ENCODE measurements around the gene MPPE1. TPM values are rescaled to one million over a fixed set of nuclear protein-coding genes. Genes with fewer than 3 reads are reported as not detected.
A peak's percentile ranks its signal among the peaks of the same experiment; 100 is the strongest.
"Not testable (repeated sequence)": the region's sequence is repeated elsewhere in the genome, so short reads cannot be mapped to it uniquely, and the experiment has no call there.

MPPE1 gene
- total and polyA plus RNA-seq, 2 donors: 25.4 to 31.7 TPM

DNA sequence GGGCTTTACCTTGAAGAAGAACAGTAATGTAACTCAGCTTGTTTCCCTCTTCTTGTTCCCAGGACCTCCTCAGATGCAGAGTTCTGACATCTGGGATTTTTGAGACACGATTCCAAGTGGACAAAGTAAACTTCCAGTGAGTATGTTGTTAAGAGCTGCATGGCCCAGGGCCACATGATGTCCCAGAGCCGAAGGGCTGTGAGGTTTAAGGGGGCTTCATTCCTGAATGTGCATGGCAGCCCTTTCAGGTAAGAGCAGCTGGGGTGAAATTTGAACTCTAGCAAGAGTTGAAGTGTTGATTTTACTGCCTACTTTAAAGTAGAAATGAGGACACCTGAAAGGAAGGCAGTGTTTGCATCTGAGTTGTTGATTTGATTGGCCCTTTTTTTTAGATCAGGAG is 43.6 kb downstream of the MPPE1 start:
- H3K4me3 ChIP-seq (ENCODE audit: low read depth, low read length): no peak overlapping the region
- no peaks in the 10 kb centered on the region for H3K4me1 ChIP-seq (ENCODE audit: insufficient read depth)
- DNase-seq (ENCODE audit: extremely low spot score): no peak
- H3K27ac ChIP-seq (ENCODE audit: low read depth): no peak overlapping the region
- no peaks in the 10 kb centered on the region for H3K36me3 ChIP-seq (ENCODE audit: insufficient read depth)
- 74% methylated on average over 2 of the region's 2 CpGs for WGBS

- DNase-seq (ENCODE audit: extremely low spot score): no peak
- no peaks in the 10 kb centered on the region for H3K4me1 ChIP-seq (ENCODE audit: insufficient read depth)
- 77% methylated on average over 6 of the region's 6 CpGs for WGBS
- no peak overlapping the region for H3K4me3 ChIP-seq (ENCODE audit: low read depth, low read length)
- no peak overlapping the region for H3K27ac ChIP-seq (ENCODE audit: low read depth)
- H3K36me3 ChIP-seq (ENCODE audit: insufficient read depth): no peaks in the 10 kb centered on the region
Observed at GRCh38 chr18:11862468-11863137, 45.5 kb downstream of the MPPE1 start.

- no peak for DNase-seq (ENCODE audit: extremely low spot score)
- Histone ChIP-seq H3K27ac (ENCODE audit: low read depth) (no peak overlapping the region), H3K36me3 (ENCODE audit: insufficient read depth) (no peaks in the 10 kb centered on the region), H3K4me3 (ENCODE audit: low read depth, low read length) (no peak overlapping the region), H3K4me1 (ENCODE audit: insufficient read depth) (no peaks in the 10 kb centered on the region)
- 79% methylated on average over 20 of the region's 20 CpGs for WGBS
Observed at GRCh38 chr18:11861583-11862288, 46.4 kb downstream of the MPPE1 start.

DNA sequence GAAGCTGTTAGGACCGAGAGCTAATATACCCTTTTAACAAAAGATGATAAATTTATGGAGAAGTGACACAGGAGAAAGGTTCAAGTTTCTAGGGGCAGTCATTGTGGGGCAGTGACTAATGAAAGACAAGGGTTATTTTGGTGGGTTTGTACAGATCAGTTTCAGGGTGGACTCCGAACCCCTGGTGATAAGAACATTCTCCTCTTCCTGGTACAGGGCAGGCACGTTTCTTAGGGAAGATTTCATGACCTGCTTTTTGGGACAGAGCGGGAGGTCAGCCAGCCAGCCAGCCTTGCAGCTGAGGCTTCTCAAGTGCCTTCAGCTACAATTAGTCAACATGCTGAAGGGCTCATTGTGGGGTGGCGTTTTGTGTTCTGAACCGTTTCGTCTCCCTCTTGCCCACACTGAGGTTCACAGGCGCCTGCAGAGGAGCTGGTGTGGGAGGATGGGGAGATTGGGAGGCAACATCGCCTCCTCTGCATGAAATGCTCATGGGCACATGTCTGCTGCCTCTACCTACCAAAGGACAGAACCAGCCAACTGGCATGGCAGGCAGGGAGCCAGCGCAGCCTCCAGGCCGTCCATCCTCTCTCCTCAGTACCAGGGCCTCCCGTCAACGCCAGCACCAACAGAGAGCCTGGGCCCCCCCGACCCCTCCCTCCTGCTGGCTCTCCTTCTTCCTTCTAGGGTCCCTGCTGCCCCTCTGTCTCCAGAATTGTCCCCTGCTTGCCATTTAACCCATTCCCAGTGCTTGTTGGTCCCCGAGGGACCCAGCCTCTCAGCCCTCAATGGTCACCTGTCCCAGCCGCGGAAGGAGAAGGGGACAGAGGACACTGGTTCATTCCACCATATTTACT is 47.3 kb downstream of the MPPE1 start:
- H3K36me3 ChIP-seq (ENCODE audit: insufficient read depth): no peaks in the 10 kb centered on the region
- DNase-seq (ENCODE audit: extremely low spot score): no peak
- no peak overlapping the region for H3K4me3 ChIP-seq (ENCODE audit: low read depth, low read length)
- H3K4me1 ChIP-seq (ENCODE audit: insufficient read depth): no peaks in the 10 kb centered on the region
- WGBS: 85% methylated on average over 17 of the region's 17 CpGs
- H3K27ac ChIP-seq (ENCODE audit: low read depth): no peak overlapping the region

GRCh38 chr18:11859903-11860407 is 48.2 kb downstream of the MPPE1 start:
- H3K27ac ChIP-seq (ENCODE audit: low read depth): no peak overlapping the region
- no peaks in the 10 kb centered on the region for H3K4me1 ChIP-seq (ENCODE audit: insufficient read depth)
- no peak for DNase-seq (ENCODE audit: extremely low spot score)
- no peak overlapping the region for H3K4me3 ChIP-seq (ENCODE audit: low read depth, low read length)
- 82% methylated on average over 4 of the region's 4 CpGs for WGBS
- no peaks in the 10 kb centered on the region for H3K36me3 ChIP-seq (ENCODE audit: insufficient read depth)

GRCh38 chr18:11859282-11859830 is 48.8 kb downstream of the MPPE1 start:
- Histone ChIP-seq H3K36me3 (ENCODE audit: insufficient read depth) (no peaks in the 10 kb centered on the region), H3K4me3 (ENCODE audit: low read depth, low read length) (no peak overlapping the region), H3K4me1 (ENCODE audit: insufficient read depth) (no peaks in the 10 kb centered on the region), H3K27ac (ENCODE audit: low read depth) (no peak overlapping the region)
- WGBS: 97% methylated on average over 7 of the region's 7 CpGs
- DNase-seq (ENCODE audit: extremely low spot score): no peak

- Histone ChIP-seq H3K4me3 (ENCODE audit: low read depth, low read length) (no peak overlapping the region), H3K27ac (ENCODE audit: low read depth) (no peak overlapping the region), H3K36me3 (ENCODE audit: insufficient read depth) (no peaks in the 10 kb centered on the region), H3K4me1 (ENCODE audit: insufficient read depth) (no peaks in the 10 kb centered on the region)
- 33% methylated on average over 11 of the region's 11 CpGs for WGBS
- no peak for DNase-seq (ENCODE audit: extremely low spot score)
Observed at GRCh38 chr18:11857177-11857887, 50.8 kb downstream of the MPPE1 start.

DNA sequence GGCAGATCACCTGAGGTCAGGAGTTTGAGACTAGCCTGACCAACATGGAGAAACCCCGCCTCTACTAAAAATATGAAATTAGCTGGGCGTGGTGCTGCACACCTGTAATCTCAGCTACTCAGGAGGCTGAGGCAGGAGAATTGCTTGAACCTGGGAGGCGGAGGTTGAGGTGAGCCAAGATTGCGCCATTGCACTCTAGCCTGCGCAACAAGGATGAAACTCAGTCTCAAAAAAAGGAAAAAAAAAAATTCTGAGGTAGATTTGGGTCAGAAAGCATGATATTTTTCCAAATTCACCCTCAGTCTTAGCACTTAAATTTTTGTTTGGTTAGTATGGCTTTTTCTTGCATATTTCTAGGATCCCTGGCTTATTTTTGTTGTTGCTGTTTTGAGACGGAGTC is 53.6 kb downstream of the MPPE1 start:
- H3K27ac ChIP-seq (ENCODE audit: low read depth); H3K36me3 ChIP-seq (ENCODE audit: insufficient read depth); H3K4me1 ChIP-seq (ENCODE audit: insufficient read depth); H3K4me3 ChIP-seq (ENCODE audit: low read depth, low read length); DNase-seq (ENCODE audit: extremely low spot score): not testable (repeated sequence)
- WGBS: 96% methylated on average over 6 of the region's 6 CpGs

- H3K36me3 ChIP-seq (ENCODE audit: insufficient read depth): no peaks in the 10 kb centered on the region
- DNase-seq (ENCODE audit: extremely low spot score): no peak
- WGBS: 1% methylated on average over 23 of the region's 23 CpGs
- no peaks in the 10 kb centered on the region for H3K4me1 ChIP-seq (ENCODE audit: insufficient read depth)
- peak overlapping the region; percentile 94 for H3K27ac ChIP-seq (ENCODE audit: low read depth)
- H3K4me3 ChIP-seq (ENCODE audit: low read depth, low read length): peak overlapping the region; percentile 84
Observed at GRCh38 chr18:11851806-11852337, 56.2 kb downstream of the MPPE1 start.

- Histone ChIP-seq H3K36me3 (ENCODE audit: insufficient read depth) (no peaks in the 10 kb centered on the region), H3K4me1 (ENCODE audit: insufficient read depth) (no peaks in the 10 kb centered on the region), H3K27ac (ENCODE audit: low read depth) (peak within 1 kb of the TSS; percentile 94), H3K4me3 (ENCODE audit: low read depth, low read length) (peak within 1 kb of the TSS; percentile 84)
- WGBS: under 1% methylated on average over 53 of the region's 53 CpGs
- peak; percentile 91 for DNase-seq (ENCODE audit: extremely low spot score)
Observed at GRCh38 chr18:11851146-11851805, 56.8 kb downstream of the MPPE1 start, which contains the start of gene CHMP1B. CHMP1B (plus strand) TSS chr18:11851413; CDS start chr18:11851512, 99 bp downstream.

- Histone ChIP-seq H3K36me3 (ENCODE audit: insufficient read depth) (no peaks in the 10 kb centered on the region), H3K4me1 (ENCODE audit: insufficient read depth) (no peaks in the 10 kb centered on the region), H3K4me3 (ENCODE audit: low read depth, low read length) (peak overlapping the region; percentile 84), H3K27ac (ENCODE audit: low read depth) (peak overlapping the region; percentile 82)
- under 1% methylated on average over 10 of the region's 10 CpGs for WGBS
- DNase-seq (ENCODE audit: extremely low spot score): peak; percentile 36
Observed at GRCh38 chr18:11850821-11851145, 57.3 kb downstream of the MPPE1 start.

DNA sequence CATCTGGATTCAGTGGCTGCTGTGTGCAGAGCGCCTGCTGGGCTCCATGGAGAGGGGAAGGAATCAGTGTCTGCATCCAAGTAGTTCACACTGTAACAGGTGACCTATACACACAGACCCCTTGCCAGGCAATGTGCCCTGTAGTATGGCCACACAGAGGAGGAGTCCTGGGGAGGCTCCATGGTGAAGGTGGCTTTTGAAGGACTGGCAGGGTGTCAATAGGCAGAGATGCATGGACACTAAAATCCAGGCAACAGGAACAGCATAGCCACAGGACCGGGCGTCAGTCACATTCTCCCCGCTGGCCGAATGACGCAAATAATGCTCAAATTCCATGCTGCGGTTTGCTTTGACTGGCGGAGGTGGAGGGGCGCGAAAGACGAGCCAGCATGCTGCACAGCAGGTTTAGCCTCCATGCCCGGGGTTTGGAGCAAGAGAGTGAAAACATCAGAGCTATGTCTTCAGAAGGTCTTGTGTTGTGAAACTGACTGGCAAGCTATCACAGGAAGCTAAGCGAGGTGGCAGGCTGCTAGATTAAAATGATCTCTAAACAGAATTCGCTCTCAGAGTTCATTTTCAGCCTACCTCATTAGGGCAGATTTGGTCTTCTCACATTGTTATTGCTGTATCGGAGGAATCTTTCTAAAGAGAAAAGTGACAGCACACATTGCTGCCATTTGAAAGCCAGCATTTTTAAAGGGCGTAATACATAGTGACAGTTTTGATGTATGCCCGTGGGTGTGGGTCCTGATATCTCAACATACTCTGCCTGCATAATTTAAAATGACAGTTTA is 58.1 kb downstream of the MPPE1 start:
- Histone ChIP-seq H3K36me3 (ENCODE audit: insufficient read depth) (no peaks in the 10 kb centered on the region), H3K4me1 (ENCODE audit: insufficient read depth) (no peaks in the 10 kb centered on the region), H3K27ac (ENCODE audit: low read depth) (peak overlapping the region; percentile 43), H3K4me3 (ENCODE audit: low read depth, low read length) (peak overlapping the region; percentile 84)
- DNase-seq (ENCODE audit: extremely low spot score): peak; percentile 58
- WGBS: 23% methylated on average over 17 of the region's 17 CpGs
